ENCODE data around the gene RMC1. TPM values are rescaled to one million over a fixed set of nuclear protein-coding genes. Genes with fewer than 3 reads are reported as not detected.

The RMC1 gene
- total RNA-seq, result 10 to 100 TPM; 10.2 to 40.4 (median 22.2) TPM
- polyA plus RNA-seq, result 10 to 100 TPM; 25.2 to 61.7 (median 58.6) TPM
- long read RNA-seq, donor 1, partial matches to known transcripts, result 0 of 4 reads
- long read RNA-seq, donor 1, other reads (novel, unspliced or antisense), result 0 of 4 reads
- long read RNA-seq, donor 2, partial matches to known transcripts, result 119 of 125 reads
- long read RNA-seq, donor 2, other reads (novel, unspliced or antisense), result 0 of 125 reads
- long read RNA-seq, donor 3, partial matches to known transcripts, result 33 of 36 reads
- long read RNA-seq, donor 3, other reads (novel, unspliced or antisense), result 0 of 36 reads
- long read RNA-seq, donor 4, transcript RMC1-201 (20 exons, 2,162 nt), result major isoform, 5 of 13 reads
- long read RNA-seq, donor 4, partial matches to known transcripts, result 0 of 13 reads
- long read RNA-seq, donor 4, other reads (novel, unspliced or antisense), result 8 of 13 reads
- long read RNA-seq, donor 5, transcript RMC1-201 (20 exons, 2,162 nt), result major isoform, 13 of 24 reads
- long read RNA-seq, donor 5, partial matches to known transcripts, result 3 of 24 reads
- long read RNA-seq, donor 5, other reads (novel, unspliced or antisense), result 8 of 24 reads
- long read RNA-seq, donor 6, transcript RMC1-201 (20 exons, 2,162 nt), result major isoform, 9 of 12 reads
- long read RNA-seq, donor 6, partial matches to known transcripts, result 1 of 12 reads
- long read RNA-seq, donor 6, other reads (novel, unspliced or antisense), result 2 of 12 reads
- long read RNA-seq, donor 7, partial matches to known transcripts, result 57 of 57 reads
- long read RNA-seq, donor 7, other reads (novel, unspliced or antisense), result 0 of 57 reads
- long read RNA-seq, donor 8, transcript RMC1-201 (20 exons, 2,162 nt), result major isoform, 10 of 432 reads
- long read RNA-seq, donor 8, partial matches to known transcripts, result 422 of 432 reads
- long read RNA-seq, donor 8, other reads (novel, unspliced or antisense), result 0 of 432 reads
- long read RNA-seq, donor 9, partial matches to known transcripts, result 0 of 2 reads
- long read RNA-seq, donor 9, other reads (novel, unspliced or antisense), result 0 of 2 reads
- long read RNA-seq, donor 10, partial matches to known transcripts, result 128 of 177 reads
- long read RNA-seq, donor 10, other reads (novel, unspliced or antisense), result 49 of 177 reads

- DNase-seq, result peak; percentile 96 to 98 (median 97)
- peak within 1 kb of the TSS; percentile 42 to 94 (median 80) for H3K4me3 ChIP-seq
- H3K4me1 ChIP-seq (replicated peaks in 1 of 2), result peaks cover 6 to 15% of the 10 kb centered on the region in 2 donors
- no peaks in the 10 kb centered on the region for H3K27me3 ChIP-seq
- intact Hi-C loops (cut with DNase I), result no loop called here
- TF ChIP-seq POLR2A (IDR thresholded peaks at IDR 0.05), result peak; percentile 39 to 71
- TF ChIP-seq CTCF (IDR thresholded peaks at IDR 0.05), result no peak
- no peaks in the 10 kb centered on the region for H3K9me3 ChIP-seq (replicated peaks in 1 of 3)
- H3K27ac ChIP-seq, result peak within 1 kb of the TSS; percentile 73 to 93 (median 88)
- WGBS, 4 donors, result 0 to 1% (median 1%) methylated on average over 12 to 110 of the region's 110 CpGs
- H3K36me3 ChIP-seq (replicated peaks in 1 of 2), result peaks cover 0 to 4% of the 10 kb centered on the region in 2 donors
Measured at GRCh38 chr18:23503038-23503962, at the start of gene RMC1. TSS of gene RMC1 (plus strand) at chr18:23503511. CDS start at chr18:23503619, 108 bp downstream.

GRCh38 chr18:23453680-23454058, 49.6 kb upstream of the RMC1 start:
- whole genome bisulfite sequencing, 4 donors, result 0 to 4% (median 2%) methylated on average over 8 to 11 of the region's 11 CpGs
- no peaks in the 10 kb centered on the region for H3K9me3 ChIP-seq (replicated peaks in 1 of 3)
- DNase-seq, result peak in 2 of 7 donors; percentile 22 to 38
- peak overlapping the region; percentile 89 to 97 (median 95) for H3K27ac ChIP-seq
- peak overlapping the region; percentile 85 to 100 (median 92) for H3K4me3 ChIP-seq
- H3K27me3 ChIP-seq, result no peaks in the 10 kb centered on the region
- no peaks in the 10 kb centered on the region for H3K36me3 ChIP-seq (replicated peaks in 1 of 2)
- TF ChIP-seq POLR2A (IDR thresholded peaks at IDR 0.05) (no peak), CTCF (IDR thresholded peaks at IDR 0.05) (no peak)
- H3K4me1 ChIP-seq (replicated peaks in 1 of 2), result peaks cover 13 to 52% of the 10 kb centered on the region in 2 donors
- intact Hi-C loops (cut with DNase I), result no loop called here

GRCh38 chr18:23456835-23457234, 46.5 kb upstream of the RMC1 start:
- Histone ChIP-seq H3K36me3 (replicated peaks in 1 of 2) (no peaks in the 10 kb centered on the region), H3K9me3 (replicated peaks in 1 of 3) (no peaks in the 10 kb centered on the region), H3K4me3 (no peak overlapping the region), H3K4me1 (replicated peaks in 1 of 2) (peaks cover 17 to 82% of the 10 kb centered on the region in 2 donors), H3K27me3 (no peaks in the 10 kb centered on the region), H3K27ac (no peak overlapping the region)
- TF ChIP-seq POLR2A (IDR thresholded peaks at IDR 0.05) (no peak), CTCF (IDR thresholded peaks at IDR 0.05) (no peak)
- intact Hi-C loops (cut with DNase I), result no loop called here
- WGBS, 4 donors, result 90 to 96% (median 94%) methylated on average over 2 of the region's 2 CpGs
- no peak for DNase-seq
